HG03280 (cell line): ENCODE results near the gene ATP9A.
"Not testable (repeated sequence)": the region's sequence is repeated elsewhere in the genome, so short reads cannot be mapped to it uniquely, and the experiment has no call there.

Experiments used
- ATAC-seq: cut with Tn5 transposase; IDR thresholded peaks from one replicate; pipeline ENCODE4 v1.9.1; 2021; ENCODE audit warnings: mild to moderate bottlenecking, moderate library complexity; ENCODE audit not compliant: unreplicated experiment

ATP9A gene

GRCh38 chr20:51731731-51732095 is 36.5 kb downstream of the ATP9A start:
- no peak for ATAC-seq

DNA sequence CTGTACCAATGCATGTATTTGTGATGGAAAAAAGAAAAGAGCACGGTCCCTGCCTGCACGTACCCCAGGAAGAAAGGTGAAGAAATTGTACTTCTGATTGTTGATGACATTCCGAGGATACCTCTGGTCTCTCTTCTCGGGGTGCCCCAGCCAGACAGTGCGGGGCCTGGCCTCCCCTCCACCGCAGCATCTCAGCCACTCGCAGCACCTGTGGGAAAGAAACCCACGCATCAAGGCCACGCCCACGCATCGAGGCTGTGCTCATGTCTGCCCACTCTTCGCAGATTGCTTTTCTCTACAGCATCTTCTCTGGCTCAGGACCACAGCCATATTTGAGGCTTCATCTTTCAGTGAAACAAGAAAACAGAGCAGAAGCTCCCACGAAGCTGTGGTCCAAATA is 38.4 kb downstream of the ATP9A start:
- no peak for ATAC-seq

DNA sequence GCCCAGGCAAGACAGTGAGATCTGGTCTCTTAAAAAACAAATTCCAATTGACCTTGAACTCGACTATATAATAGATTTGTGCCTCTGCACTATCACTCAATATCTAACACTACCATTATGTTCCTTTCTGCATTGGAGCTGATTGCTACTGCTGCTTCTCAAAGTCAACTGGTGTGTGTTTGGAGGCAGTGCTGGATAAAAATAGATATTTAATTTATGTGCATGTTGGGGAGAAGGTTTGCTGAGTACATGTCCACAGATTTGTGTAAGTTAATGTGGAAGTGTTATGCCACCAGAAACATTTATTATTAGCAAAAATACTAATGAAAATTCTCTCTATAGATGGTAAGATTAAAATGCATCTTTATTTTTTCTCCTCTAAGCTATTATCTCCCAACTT is 39.5 kb downstream of the ATP9A start:
- no peak for ATAC-seq

- ATAC-seq: no peak
Observed at GRCh38 chr20:51727872-51728271, 40.3 kb downstream of the ATP9A start.

DNA sequence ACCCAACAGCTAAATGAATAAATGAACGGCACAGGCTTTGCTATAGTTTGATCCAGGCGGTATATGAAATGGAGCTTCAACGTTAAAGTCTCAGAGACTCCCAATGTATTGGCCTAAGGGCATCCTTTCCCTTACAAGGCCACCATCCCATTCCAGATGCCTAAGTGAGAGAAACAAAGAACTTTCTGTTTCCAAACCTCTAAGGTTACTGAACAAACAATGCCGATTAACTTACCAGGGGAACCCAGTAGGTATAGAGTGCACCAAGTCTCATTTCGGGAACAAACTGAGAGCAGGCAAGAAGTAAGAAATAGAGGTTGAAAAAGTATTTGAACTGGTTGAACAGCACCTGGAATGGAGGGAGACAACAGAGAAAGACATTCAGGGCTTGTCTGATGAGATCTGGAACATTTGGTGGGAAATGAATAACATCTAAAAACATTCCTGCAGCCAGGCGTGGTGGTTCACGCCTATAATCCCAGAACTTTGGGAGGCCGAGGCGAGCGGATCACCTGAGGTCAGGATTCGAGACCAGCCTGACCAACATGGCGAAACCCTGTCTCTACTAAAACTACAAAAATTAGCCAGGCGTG is 42.5 kb downstream of the ATP9A start:
- ATAC-seq: no peak

DNA sequence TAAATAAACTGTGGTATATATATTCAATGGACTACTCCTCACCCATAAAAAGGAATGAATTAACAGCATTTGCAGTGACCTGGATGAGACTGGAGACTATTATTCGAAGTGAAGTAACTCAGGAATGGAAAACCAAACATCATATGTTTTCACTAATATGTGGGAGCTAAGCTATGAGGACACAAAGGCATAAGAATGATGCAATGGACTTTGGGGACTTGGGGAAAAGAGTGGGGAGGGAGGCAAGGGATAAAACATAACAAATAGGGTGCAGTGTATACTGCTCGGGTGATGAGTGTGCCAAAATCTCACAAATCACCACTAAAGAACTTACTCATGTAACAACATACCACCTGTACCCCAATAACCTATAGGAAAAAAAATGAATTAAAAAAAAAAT is 45.2 kb downstream of the ATP9A start:
- not testable (repeated sequence) for ATAC-seq

DNA sequence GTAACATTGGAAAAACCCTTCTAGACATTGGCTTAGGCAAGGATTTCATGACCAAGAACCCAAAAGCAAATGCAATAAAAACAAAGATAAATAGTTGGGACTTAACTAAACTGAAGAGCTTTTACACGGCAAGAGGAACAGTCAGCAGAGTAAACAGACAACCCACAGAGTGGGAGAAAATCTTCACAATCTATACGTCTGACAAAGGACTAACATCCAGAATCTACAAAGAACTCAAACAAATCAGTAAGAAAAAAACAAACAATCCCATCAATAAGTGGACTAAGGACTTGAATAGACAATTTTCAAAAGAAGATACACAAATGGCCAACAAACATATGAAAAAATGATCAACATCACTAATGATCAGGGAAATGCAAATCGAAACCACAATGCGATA is 45.9 kb downstream of the ATP9A start:
- ATAC-seq: not testable (repeated sequence)

GRCh38 chr20:51720854-51721253 is 47.3 kb downstream of the ATP9A start:
- ATAC-seq: no peak

DNA sequence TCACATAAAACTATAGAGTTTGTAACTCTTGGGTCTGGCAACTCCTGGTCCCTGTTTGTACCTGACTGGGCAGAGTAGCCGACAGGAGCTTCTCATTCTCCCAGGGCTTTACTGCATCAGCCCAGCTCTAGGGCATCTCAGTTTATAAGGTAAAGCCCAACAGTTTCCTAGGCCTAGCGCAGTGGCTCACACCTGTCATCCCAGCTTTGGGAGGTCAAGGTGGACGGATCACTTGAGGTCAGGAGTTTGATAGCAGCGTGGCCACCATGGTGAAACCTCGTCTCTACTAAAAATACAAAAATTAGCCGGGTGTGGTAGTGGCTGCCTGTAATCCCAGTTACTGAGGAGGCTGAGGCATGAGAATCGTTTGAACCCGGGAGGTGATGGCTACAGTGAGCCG is 47.8 kb downstream of the ATP9A start:
- ATAC-seq: no peak

GRCh38 chr20:51715856-51716185 is 52.4 kb downstream of the ATP9A start:
- ATAC-seq: no peak

DNA sequence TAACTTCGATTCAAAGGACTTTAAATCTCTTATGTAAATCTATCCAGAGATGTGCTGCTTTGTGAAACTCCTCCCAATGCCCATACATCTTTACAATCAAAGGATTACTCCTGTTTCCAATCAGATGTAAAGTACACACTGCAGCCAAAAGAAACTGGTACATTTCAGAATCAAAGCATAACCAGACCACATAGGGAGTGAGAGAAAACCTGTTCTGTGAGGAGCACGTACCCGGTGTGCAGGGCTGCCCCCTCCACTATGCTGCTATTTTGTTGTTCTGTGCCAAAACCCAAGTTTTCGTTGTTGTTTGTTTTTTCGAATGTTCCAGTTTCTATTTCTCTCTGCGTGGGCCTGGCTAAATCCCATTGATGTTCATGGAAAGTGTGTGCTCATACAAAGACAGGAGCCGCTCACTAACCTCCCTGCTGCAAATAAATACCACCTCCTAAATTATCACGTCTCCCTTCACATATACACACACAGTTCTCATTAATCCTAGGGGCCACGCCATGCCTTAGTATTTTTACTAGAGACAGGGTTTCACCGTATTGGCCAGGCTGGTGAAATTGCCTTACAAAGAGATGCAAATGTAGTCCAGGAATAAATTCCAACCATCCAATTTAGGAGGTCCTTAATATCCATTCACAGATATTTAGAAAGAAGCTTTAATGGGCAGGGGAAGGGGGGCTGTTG is 52.9 kb downstream of the ATP9A start:
- no peak for ATAC-seq

- no peak for ATAC-seq
Observed at GRCh38 chr20:51713213-51713598, 55.0 kb downstream of the ATP9A start.

DNA sequence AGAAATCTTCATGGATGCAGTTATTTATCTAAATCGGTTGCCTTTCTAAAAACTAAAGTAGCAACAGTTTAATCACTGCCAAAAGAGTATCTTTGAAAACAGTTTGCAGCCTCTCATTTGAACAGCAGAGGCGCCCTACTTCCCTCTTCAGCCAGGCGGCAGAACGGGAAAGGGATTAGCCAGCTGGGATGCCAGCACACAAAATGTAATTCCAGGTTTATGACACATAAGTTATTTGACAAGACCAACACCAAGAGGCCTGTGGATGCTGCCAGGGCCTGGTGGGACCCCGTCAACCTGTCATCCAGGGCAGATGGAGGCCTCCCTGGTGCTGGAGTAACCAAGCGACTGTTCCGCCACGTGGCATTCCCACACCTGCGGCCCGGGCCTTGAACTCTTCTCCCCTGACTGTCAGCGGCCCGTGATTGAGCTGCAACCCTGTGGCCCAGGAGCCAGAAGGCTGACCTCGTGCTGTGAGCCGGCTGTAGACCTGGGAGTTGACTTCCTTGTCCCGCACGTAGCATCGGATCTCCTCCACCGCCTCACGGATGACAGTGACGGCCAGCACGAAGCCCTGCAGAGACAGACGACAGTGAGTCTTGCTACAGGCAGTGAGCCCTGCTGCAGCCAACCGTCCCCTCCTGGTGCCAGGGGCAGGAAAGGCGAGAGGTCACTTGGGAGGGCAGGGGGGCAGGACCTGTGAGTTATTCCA is 55.5 kb downstream of the ATP9A start:
- ATAC-seq: no peak

GRCh38 chr20:51711426-51711825 is 56.8 kb downstream of the ATP9A start:
- ATAC-seq: no peak

DNA sequence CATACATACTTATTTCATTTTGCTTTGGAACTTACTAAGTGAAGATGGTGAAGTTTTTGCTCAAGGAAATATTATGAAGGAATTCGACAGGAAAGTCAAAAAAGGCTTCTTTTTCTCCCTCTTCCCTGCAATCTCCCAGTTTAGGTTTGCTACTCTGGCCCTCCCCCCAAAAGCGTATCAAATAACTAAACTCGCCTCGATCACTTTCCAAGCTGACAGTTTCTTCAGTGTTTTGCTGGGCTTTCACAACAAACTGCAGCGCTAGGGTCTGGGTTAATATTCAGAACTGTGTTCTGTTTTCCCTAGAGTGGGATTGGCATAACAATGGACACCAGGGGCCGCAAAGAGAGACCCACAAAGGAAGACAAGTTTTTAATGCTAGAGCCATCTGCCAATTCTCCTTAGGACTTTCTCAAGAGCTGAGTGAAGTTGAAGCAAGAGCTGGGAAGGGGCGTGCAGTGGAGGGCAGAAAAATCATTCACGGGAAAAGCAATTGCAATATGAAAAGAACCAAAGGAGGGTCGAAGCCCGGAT is 57.8 kb downstream of the ATP9A start:
- ATAC-seq: no peak

- no peak for ATAC-seq
Observed at GRCh38 chr20:51705400-51705799, 62.8 kb downstream of the ATP9A start.

- ATAC-seq: no peak
Observed at GRCh38 chr20:51703400-51704287, 64.5 kb downstream of the ATP9A start.

- ATAC-seq: no peak
Observed at GRCh38 chr20:51702556-51702955, 65.6 kb downstream of the ATP9A start.

DNA sequence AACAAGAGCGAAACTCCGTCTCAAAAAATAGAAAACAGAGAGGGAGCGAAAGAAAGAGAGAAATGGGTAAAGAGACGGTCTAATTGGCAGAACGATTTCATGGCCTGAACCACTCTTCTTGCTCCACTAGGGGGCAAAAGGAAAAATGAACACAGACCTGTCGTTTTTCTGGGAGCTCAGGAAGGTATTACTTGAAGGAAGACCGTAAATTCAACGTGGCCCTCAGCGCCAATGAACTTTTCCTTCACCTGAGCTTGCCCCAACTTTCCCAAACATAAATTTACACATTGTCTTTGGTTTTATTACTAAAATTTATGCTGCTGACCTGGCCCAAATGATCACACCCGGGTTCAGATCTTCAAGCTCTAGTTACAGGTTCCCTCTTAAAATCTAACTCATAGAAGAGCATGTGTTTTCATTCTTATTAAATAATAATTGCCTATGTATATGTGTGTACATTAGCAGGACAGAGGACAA is 67.3 kb downstream of the ATP9A start:
- ATAC-seq: no peak

GRCh38 chr20:51698252-51698651 is 69.9 kb downstream of the ATP9A start:
- no peak for ATAC-seq
